ENCODE measurements around the gene NPW.

DNA sequence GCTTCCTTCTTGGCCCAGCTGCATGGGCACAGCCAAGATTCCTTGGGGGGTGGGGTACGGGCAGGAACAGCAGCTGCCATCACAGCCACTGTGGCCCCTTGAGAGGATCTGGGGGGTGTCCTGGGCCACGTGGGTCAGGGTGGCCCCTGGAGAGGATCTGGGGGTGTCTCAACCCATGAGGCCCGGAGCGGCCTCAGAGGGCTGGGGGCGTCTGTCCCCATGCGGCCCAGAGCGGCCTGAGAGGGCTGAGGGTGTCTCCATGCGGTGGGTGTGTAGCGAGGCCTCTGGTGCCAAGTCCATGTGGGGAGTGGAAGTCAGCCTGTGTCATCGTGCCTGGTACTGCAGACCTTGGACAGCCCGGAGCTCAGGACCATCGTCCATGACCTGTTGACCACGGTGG is 41.9 kb downstream of the NPW start:
- TF ChIP-seq POLR2A (IDR thresholded peaks at IDR 0.05), result no peak
- TF ChIP-seq, protein P1, sequence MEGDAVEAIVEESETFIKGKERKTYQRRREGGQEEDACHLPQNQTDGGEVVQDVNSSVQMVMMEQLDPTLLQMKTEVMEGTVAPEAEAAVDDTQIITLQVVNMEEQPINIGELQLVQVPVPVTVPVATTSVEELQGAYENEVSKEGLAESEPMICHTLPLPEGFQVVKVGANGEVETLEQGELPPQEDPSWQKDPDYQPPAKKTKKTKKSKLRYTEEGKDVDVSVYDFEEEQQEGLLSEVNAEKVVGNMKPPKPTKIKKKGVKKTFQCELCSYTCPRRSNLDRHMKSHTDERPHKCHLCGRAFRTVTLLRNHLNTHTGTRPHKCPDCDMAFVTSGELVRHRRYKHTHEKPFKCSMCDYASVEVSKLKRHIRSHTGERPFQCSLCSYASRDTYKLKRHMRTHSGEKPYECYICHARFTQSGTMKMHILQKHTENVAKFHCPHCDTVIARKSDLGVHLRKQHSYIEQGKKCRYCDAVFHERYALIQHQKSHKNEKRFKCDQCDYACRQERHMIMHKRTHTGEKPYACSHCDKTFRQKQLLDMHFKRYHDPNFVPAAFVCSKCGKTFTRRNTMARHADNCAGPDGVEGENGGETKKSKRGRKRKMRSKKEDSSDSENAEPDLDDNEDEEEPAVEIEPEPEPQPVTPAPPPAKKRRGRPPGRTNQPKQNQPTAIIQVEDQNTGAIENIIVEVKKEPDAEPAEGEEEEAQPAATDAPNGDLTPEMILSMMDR (IDR thresholded peaks at IDR 0.05), result no peak

All from stomach (tissue), 4 donors.